ENCODE data around the gene ENPP5.
A peak's percentile ranks its signal among the peaks of the same experiment; 100 is the strongest.

ENPP5 gene

GRCh38 chr6:46215777-46216176 is 45.0 kb upstream of the ENPP5 start:
- Mint-ChIP-seq H3K36me3 (ENCODE audit: low read depth) (no peaks in the 10 kb centered on the region), H3K4me1 (peaks cover 13% of the 10 kb centered on the region)
- TF ChIP-seq CTCF (IDR thresholded peaks at IDR 0.05; ENCODE audit: unreplicated experiment in 3 of 3), result no peak

GRCh38 chr6:46215213-46215612 is 44.4 kb upstream of the ENPP5 start:
- peaks cover 4% of the 10 kb centered on the region for H3K27me3 Mint-ChIP-seq (ENCODE audit: low read depth)
- H3K4me3 Mint-ChIP-seq, result no peak overlapping the region
- peaks cover 13% of the 10 kb centered on the region for H3K4me1 Mint-ChIP-seq
- H3K9me3 Mint-ChIP-seq, result peaks cover 11% of the 10 kb centered on the region
- no peaks in the 10 kb centered on the region for H3K36me3 Mint-ChIP-seq (ENCODE audit: low read depth)
- no peak overlapping the region for H3K27ac Mint-ChIP-seq
- no peak for TF ChIP-seq CTCF (IDR thresholded peaks at IDR 0.05; ENCODE audit: unreplicated experiment in 3 of 3)

More at GRCh38 chr6:46215777-46216176, 45.0 kb upstream of the ENPP5 start:
- H3K27me3 Mint-ChIP-seq (ENCODE audit: low read depth), result peaks cover 4% of the 10 kb centered on the region
- no peak overlapping the region for H3K27ac Mint-ChIP-seq
- H3K9me3 Mint-ChIP-seq, result peaks cover 8% of the 10 kb centered on the region
- no peak overlapping the region for H3K4me3 Mint-ChIP-seq

GRCh38 chr6:46211917-46212316 is 41.1 kb upstream of the ENPP5 start:
- Mint-ChIP-seq H3K4me3 (no peak overlapping the region), H3K27me3 (ENCODE audit: low read depth) (no peaks in the 10 kb centered on the region)

GRCh38 chr6:46210294-46210693 is 39.5 kb upstream of the ENPP5 start:
- Mint-ChIP-seq H3K27ac (no peak overlapping the region), H3K9me3 (peaks cover 11% of the 10 kb centered on the region), H3K4me1 (peaks cover 13% of the 10 kb centered on the region), H3K36me3 (ENCODE audit: low read depth) (no peaks in the 10 kb centered on the region), H3K27me3 (ENCODE audit: low read depth) (no peaks in the 10 kb centered on the region), H3K4me3 (no peak overlapping the region)
- TF ChIP-seq CTCF (IDR thresholded peaks at IDR 0.05; ENCODE audit: unreplicated experiment in 3 of 3), result no peak

More at GRCh38 chr6:46211917-46212316, 41.1 kb upstream of the ENPP5 start:
- TF ChIP-seq CTCF (IDR thresholded peaks at IDR 0.05; ENCODE audit: unreplicated experiment in 3 of 3), result no peak
- Mint-ChIP-seq H3K4me1 (peaks cover 13% of the 10 kb centered on the region), H3K36me3 (ENCODE audit: low read depth) (no peaks in the 10 kb centered on the region), H3K27ac (no peak overlapping the region), H3K9me3 (peaks cover 11% of the 10 kb centered on the region)

- no peak overlapping the region for H3K27ac Mint-ChIP-seq
- peaks cover 11% of the 10 kb centered on the region for H3K9me3 Mint-ChIP-seq
- H3K4me3 Mint-ChIP-seq, result no peak overlapping the region
- no peaks in the 10 kb centered on the region for H3K36me3 Mint-ChIP-seq (ENCODE audit: low read depth)
- no peaks in the 10 kb centered on the region for H3K27me3 Mint-ChIP-seq (ENCODE audit: low read depth)
- no peak for TF ChIP-seq CTCF (IDR thresholded peaks at IDR 0.05; ENCODE audit: unreplicated experiment in 3 of 3)
- peaks cover 14% of the 10 kb centered on the region for H3K4me1 Mint-ChIP-seq
Observed at GRCh38 chr6:46208303-46208702, 37.5 kb upstream of the ENPP5 start.

- TF ChIP-seq CTCF (IDR thresholded peaks at IDR 0.05; ENCODE audit: unreplicated experiment in 3 of 3), result no peak
- peaks cover 12% of the 10 kb centered on the region for H3K9me3 Mint-ChIP-seq
- H3K36me3 Mint-ChIP-seq (ENCODE audit: low read depth), result no peaks in the 10 kb centered on the region
- no peaks in the 10 kb centered on the region for H3K27me3 Mint-ChIP-seq (ENCODE audit: low read depth)
- peaks cover 17% of the 10 kb centered on the region for H3K4me1 Mint-ChIP-seq
- H3K4me3 Mint-ChIP-seq, result no peak overlapping the region
- peak overlapping the region in 1 of 3 experiments; percentile 12 for H3K27ac Mint-ChIP-seq
Observed at GRCh38 chr6:46207174-46207573, 36.4 kb upstream of the ENPP5 start.
